Anterior cingulate cortex (tissue), 58 donors: ENCODE measurements around the gene TMEM179.
"Not testable (repeated sequence)": the region's sequence is repeated elsewhere in the genome, so short reads cannot be mapped to it uniquely, and the experiment has no call there.

Experiments used
- DNase-seq, 58 donors: peaks; one replicate each; lab custom pipeline; 2025; lab: John Stamatoyannopoulos, UW

Gene TMEM179

GRCh38 chr14:104604458-104605449 lies at the start of gene TMEM179:
TMEM179 (minus strand) TSS chr14:104604772; CDS start chr14:104604741, 31 bp downstream.
- peak in 18 of 58 donors; percentile 23 to 59 (median 31) for DNase-seq

DNA sequence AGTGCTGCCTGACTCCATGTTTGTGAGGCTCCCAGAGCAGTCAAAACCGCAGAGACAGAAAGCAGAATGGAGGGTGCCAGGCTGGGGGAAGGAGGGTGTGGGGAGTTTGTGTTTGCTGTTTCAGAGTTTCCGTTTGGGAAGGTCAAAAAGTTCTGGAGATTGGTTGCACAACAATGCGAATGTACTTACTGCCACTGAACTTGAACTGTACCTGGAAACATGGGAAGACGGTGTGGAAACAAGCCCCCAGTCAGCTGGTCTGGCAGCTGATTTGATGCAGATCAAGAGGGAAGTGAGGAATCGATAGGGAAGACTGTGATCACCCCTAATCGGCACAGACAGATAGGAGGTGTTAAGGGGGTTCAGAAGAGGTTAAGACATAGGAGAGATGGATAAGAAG lies 49.5 kb upstream of the TMEM179 start:
- no peak for DNase-seq

GRCh38 chr14:104653130-104653920 lies 48.8 kb upstream of the TMEM179 start:
- DNase-seq: not testable (repeated sequence)

DNA sequence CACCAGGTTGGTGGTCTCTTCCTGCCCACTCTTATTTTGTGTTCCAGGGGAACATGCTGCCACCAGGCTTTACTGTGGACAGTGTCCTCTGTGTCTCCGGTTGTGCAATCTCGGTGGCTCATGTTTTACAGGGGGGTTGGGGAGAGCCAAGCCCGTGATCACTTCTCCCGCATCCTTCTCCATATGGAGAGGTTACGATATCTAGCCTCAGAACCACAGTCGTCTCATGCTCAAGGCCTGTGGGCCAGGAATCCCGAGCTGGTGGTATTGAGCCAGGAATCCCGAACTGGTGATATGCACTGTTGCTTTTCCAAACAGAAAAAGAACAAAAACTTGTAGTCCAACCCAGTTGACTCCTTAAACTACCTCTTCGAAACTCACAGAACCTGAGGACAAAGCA lies 47.8 kb upstream of the TMEM179 start:
- DNase-seq: no peak

- DNase-seq: no peak
These were observed 47.3 kb upstream of the TMEM179 start for GRCh38 chr14:104651876-104652260.

DNA sequence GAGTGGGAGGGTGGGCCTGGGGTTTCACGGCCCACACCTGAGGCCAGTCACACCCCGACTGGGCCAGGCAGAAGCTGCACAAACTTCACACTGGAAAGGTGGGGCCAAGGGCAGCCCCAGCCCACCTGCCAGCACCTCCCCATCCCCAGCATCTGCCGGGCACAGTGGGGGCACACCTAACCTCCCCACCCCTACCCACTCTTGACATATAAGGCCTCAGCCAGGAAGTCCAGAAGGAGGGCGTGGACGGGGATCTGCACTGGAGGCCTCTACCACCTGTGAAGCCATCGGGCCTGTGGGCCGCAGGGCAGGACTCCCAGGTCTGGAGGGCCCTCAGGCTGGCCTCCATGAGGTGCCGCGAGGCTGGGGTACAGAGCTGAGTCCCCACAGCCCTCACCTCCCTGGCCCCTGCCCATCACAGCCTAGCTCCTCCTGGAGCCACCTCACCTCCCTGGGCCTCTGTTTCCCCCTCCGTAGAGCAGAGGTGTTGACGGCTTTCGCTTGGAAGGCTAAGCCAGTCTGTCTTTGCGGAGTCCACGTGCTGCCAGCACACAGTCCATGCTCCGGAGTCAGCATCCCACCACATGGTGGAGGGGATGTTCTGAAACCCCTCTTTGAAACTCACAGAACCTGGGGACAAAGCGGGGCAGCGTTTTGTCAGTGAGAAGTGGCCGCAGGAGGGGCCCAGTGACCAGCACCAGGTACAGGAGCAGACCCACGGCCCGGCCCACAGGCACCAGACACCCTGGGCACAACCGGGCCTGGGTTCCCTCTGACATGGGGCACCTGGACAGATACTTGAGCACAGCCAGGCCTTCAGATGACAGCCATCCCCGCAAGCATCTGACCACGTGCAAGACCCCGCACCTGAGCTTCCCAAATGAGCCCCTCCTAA lies 46.7 kb upstream of the TMEM179 start:
- DNase-seq: no peak

GRCh38 chr14:104650057-104650980 lies 45.7 kb upstream of the TMEM179 start:
- DNase-seq: peak in 44 of 58 donors; percentile 19 to 86 (median 52)

DNA sequence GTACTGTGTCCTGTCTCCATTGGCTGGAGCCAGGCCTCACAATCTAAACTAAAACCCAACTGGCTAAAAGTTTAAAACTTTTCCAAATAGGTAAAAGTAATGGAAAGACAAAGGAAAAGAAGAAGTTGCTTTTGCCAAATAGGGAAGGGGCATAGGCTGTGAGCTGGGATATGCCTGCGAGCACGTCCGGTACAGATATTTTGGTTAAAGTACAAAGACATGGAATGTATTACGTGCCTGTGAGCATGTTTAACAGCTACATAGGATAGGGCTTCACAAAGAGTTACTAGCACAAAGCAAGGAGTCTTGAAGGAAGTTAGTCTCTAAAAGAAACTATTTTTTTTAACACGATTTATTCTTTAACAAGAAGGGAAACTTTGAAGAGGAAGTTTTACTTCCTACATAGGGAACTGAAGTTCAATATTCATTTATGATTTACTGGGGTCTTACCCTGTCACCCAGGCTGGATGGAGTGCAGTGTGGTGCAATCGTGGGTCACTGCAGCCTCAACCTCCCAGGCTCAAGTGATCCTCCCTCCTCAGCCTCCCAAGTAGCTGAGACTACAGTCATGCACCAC lies 43.0 kb upstream of the TMEM179 start:
- DNase-seq: no peak

DNA sequence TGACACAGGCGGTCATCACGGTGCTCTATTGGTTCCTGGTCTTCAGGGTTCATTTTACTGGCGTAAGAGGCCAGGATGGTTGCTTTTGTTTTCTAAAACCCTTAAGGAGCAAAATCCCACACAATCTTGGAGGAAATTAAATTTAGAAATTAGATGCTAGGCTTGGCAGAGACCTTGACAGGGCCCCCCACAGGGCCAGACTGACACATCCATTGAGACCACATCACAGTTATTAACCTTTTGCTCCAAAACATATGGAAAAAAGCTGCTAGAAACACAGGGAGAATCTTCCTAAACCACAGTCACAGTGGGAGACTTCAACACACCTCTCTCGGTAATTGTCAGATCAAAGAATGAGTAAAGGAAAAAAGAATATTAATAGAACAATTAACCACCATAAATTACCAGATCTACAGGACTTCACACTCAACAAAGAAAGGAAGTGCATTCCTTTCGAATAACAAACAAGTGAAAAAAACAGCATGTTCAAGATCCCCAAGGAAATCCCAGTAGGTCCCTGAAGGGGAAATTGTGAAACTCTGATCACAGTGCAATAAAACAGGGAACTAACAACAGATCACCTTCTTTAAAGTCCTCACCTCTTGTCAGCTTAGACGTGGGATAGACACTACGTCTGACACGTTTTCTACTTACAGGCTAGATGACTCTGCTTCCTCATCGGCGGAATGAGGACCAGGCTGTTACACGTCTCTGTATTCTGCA lies 40.2 kb upstream of the TMEM179 start:
- no peak for DNase-seq

- DNase-seq: no peak
These were observed 39.6 kb upstream of the TMEM179 start for GRCh38 chr14:104644091-104644635.

DNA sequence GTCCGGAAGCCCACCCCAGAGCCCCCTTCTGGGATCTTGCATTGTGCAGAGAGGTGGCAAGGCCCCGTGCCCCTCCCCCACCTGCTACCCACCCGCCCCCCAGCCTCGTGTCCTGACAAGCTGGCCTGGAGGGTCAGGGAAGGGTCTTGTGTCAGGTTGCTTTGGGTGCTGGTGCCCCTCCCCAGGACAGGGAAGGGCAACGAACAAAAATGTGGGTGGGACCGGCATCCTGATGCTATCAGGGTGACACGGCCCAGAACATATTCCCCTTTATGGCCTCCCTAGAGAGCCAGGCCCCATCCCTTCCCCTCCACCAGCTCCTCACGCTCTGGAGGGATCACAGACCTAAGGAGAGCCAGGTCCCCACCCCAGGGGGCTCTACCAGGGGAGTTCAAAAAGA lies 38.7 kb upstream of the TMEM179 start:
- no peak for DNase-seq

- no peak for DNase-seq
These were observed 37.9 kb upstream of the TMEM179 start for GRCh38 chr14:104642540-104642868.

DNA sequence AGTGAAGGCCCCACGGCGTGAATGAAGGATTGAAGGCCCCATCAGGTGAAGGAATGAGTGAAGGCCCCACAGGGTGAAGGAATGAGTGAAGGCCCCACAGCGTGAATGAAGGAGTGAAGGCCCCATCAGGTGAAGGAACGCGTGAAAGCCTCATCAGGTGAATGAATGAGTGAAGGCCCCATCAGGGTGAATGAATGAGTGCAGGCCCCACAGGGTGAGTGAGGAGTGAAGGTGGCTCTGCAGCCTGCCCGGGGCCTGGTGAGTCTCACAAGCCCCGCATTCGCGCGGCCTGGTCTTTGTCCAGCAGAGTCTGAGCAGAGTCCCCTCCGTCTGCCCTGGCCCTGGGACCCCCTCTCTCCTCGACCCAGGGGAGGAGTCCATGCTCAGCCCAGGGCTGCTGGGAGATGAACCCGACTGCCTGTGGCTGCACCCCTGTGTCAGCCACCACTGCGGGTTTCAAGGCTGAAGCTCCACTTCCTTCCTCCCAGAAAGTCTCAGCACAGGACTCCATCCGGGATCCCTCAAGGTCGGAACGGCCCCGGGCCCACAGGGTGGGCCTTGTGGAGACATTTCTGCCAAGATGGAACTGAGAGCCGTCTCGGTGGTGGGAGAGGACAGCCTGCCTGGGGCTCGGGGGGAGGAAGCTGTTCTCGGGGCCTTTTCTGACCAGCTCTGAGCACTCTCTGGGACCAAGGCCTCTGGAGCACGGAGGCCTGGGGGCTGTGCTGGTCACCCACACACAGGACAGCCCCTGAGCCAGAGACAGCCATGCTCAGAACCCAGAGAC lies 37.4 kb upstream of the TMEM179 start:
- no peak for DNase-seq

DNA sequence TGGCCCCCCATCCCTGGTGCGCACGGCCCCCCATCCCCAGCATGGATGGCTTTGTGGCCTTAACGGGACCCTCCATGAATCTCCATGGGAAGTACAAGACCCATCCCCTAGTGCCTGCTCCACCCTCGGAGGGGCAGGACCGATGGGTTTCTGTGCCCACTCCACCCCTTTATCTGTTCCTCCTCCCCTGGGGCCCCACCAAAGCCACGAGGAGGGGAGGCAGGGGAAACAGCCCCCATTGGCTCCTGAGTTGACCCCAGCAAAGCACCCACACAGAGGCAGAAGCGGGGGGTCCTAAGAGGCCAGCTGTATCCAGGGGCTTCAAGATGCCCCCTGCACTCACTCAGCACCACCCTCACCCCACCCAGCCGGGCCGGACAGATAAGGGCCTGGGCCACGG lies 36.1 kb upstream of the TMEM179 start:
- no peak for DNase-seq

DNA sequence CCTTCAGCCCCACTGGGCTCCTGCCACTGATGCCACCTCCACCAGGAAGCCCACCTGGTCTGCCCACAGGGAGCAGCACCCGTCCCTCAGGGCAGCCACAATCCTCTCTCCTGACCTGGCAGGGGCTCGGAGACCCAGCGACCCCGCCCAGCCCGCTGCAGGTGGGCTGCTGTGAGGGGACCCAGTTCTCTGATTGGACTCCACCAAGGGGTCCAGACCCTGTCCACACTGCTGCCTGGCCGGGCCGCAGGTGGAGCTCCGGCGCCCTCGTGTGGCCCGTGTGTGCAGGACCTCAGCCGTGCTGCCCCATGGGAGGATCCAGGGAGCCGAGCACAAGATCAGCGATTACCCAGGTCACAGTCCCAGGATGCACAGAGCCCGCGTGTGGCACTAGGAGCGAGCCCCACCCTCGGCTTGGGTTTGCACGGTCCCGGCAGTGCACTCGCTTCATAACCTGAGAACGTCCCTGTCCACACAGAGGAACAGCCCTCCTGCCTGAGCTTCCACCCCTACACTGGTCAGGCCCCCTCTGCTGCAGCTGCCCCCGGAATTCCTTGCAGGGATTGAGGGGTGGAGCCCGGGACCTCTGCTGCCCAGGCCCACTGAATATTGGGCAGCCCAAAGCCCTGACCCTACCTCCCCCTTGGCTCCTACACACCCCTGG lies 35.4 kb upstream of the TMEM179 start:
- DNase-seq: peak in 40 of 58 donors; percentile 10 to 76 (median 44)

GRCh38 chr14:104639471-104639870 lies 34.9 kb upstream of the TMEM179 start:
- no peak for DNase-seq
